CD4-positive, alpha-beta memory T cell (primary cell): ENCODE data around the gene HGS. TPM values are rescaled to one million over a fixed set of nuclear protein-coding genes. Genes with fewer than 3 reads are reported as not detected.
A peak's percentile ranks its signal among the peaks of the same experiment; 100 is the strongest.

Source experiments
- CTCF ChIA-PET: fragments of 350-600 bp; sonication (Branson Sonifier 250); formaldehyde crosslinking; loops from one replicate; lab custom pipeline; 2021; ENCODE audit warnings: inconsistent platforms; ENCODE audit not compliant: partially characterized antibody; lab: Charles Lee
- POLR2A ChIA-PET: fragments of 350-600 bp; sonication (Branson Sonifier 250); formaldehyde crosslinking; loops from one replicate; lab custom pipeline; 2021; ENCODE audit not compliant: partially characterized antibody; lab: Charles Lee
- DNase-seq, 5 donors: peaks; one replicate each; pipeline versions ENCODE4 v3.0.0 to v3.0.0-alpha.2; 2020 to 2022; ENCODE audit warnings: mixed read lengths in 1 of 5
- H3K27ac ChIP-seq: one replicate; pipeline ENCODE4 v1.7.0; 2013; ENCODE audit warnings: low read depth, low read length
- H3K27me3 ChIP-seq: 2 replicates; pipeline ENCODE4 v1.7.0; 2013; ENCODE audit warnings: mild to moderate bottlenecking, low read length, moderate library complexity; ENCODE audit not compliant: insufficient read depth
- H3K36me3 ChIP-seq: 2 replicates; pipeline ENCODE4 v1.7.0; 2013; ENCODE audit warnings: mild to moderate bottlenecking, low read length, moderate library complexity; ENCODE audit not compliant: insufficient read depth
- H3K4me1 ChIP-seq: 2 replicates; pipeline ENCODE4 v1.7.0; 2013; ENCODE audit warnings: mild to moderate bottlenecking, low read length, moderate library complexity; ENCODE audit not compliant: insufficient read depth
- H3K4me3 ChIP-seq, 2 donors: one replicate each; pipeline ENCODE4 v1.7.0; 2013; ENCODE audit warnings: low read length in 2 of 2, mild to moderate bottlenecking in 1 of 2
- H3K9me3 ChIP-seq, 2 donors: one replicate each; pipeline ENCODE4 v1.7.0; 2013; ENCODE audit warnings: low read length in 2 of 2, control low read depth in 1 of 2; ENCODE audit not compliant: control insufficient read depth in 1 of 2
- H3K27ac Mint-ChIP-seq, 7 donors: one replicate each; pipeline ENCODE4 v1.8.0; 2020 to 2021; ENCODE audit warnings: mixed read lengths in 7 of 7, mild to moderate bottlenecking in 6 of 7, inconsistent platforms in 3 of 7, moderate library complexity in 3 of 7
- H3K27me3 Mint-ChIP-seq, 2 donors: one replicate each; pipeline ENCODE4 v1.8.0; 2020 to 2021; ENCODE audit warnings: mixed read lengths in 2 of 2
- H3K36me3 Mint-ChIP-seq, 2 donors: one replicate each; pipeline ENCODE4 v1.8.0; 2020 to 2021; ENCODE audit warnings: mixed read lengths in 2 of 2, inconsistent platforms in 1 of 2, mild to moderate bottlenecking in 1 of 2
- H3K4me1 Mint-ChIP-seq, 4 donors: one replicate each; pipeline ENCODE4 v1.8.0; 2020 to 2021; ENCODE audit warnings: mixed read lengths in 4 of 4, mild to moderate bottlenecking in 1 of 4
- H3K4me3 Mint-ChIP-seq, 8 donors: one replicate each; pipeline ENCODE4 v1.8.0; 2020 to 2021; ENCODE audit warnings: mixed read lengths in 8 of 8, mild to moderate bottlenecking in 7 of 8, moderate library complexity in 6 of 8, inconsistent platforms in 3 of 8
- H3K9me3 Mint-ChIP-seq, 8 donors: one replicate each; pipeline ENCODE4 v1.8.0; 2020 to 2021; ENCODE audit warnings: mixed read lengths in 8 of 8, mild to moderate bottlenecking in 5 of 8, inconsistent platforms in 3 of 8, moderate library complexity in 1 of 8
- intact Hi-C: fragments of 100-400 bp; cut with micrococcal nuclease; formaldehyde crosslinking; loops from one replicate; pipeline ENCODE4 v1.15.1; 2023
- polyA plus RNA-seq, 2 donors: library from polyadenylated mRNA; unstranded; fragments of 300-500 nt; fragmentation: Illumina TruSeq; gene quantifications; one replicate each; pipeline ENCODE4 v1.2.3, GENCODE V29; 2021
- total RNA-seq, 2 experiments: library from RNA; stranded (reverse); gene quantifications; one replicate each; pipeline ENCODE4 v1.2.3, GENCODE V29; 2021

The HGS gene
- total and polyA plus RNA-seq, 4 experiments from 2014 or later, result 18.9 to 206 (median 114) TPM

GRCh38 chr17:81702934-81703746, 19.3 kb downstream of the HGS start, which contains the start of gene MRPL12:
MRPL12 (plus strand) TSS chr17:81703367; CDS start chr17:81703502, 135 bp downstream.
- Mint-ChIP-seq H3K27me3 (no peaks in the 10 kb centered on the region), H3K4me1 (peaks cover 8 to 40% (median 26%) of the 10 kb centered on the region in 4 donors), H3K27ac (peak within 1 kb of the TSS; percentile 92 to 97 (median 94)), H3K36me3 (peaks cover 9 to 48% of the 10 kb centered on the region in 2 donors), H3K4me3 (peak within 1 kb of the TSS; percentile 87 to 94 (median 90)), H3K9me3 (peaks cover 0 to 1% (median 0%) of the 10 kb centered on the region in 8 donors)
- no peaks in the 10 kb centered on the region for H3K9me3 ChIP-seq
- no peaks in the 10 kb centered on the region for H3K27me3 ChIP-seq
- intact Hi-C loops, result loop anchor here (1.0 to 5.0 kb wide), 4 partner anchors 9 to 158 kb away; partner anchors contain the start of genes ARL16, CCDC137, OXLD1 and P4HB
- peaks cover 32% of the 10 kb centered on the region for H3K4me1 ChIP-seq
- peaks cover 18% of the 10 kb centered on the region for H3K36me3 ChIP-seq
- peak; percentile 83 to 89 (median 85) for DNase-seq
- POLR2A ChIA-PET, result interaction anchor here (0.7 to 4.7 kb wide), 17 partner anchors 8 to 631 kb away, joined by 3 to 67 read pairs (median 4); partner anchors contain the start of genes ACTG1, ARHGDIA, ARL16 and CCDC137
- H3K4me3 ChIP-seq, result peak within 1 kb of the TSS; percentile 61 to 63
- peak within 1 kb of the TSS; percentile 87 for H3K27ac ChIP-seq
- CTCF ChIA-PET, result interaction anchor here (1.4 to 2.3 kb wide), 2 partner anchors 28 to 227 kb away, joined by 4 to 9 read pairs; no protein-coding TSS in a partner anchor

GRCh38 chr17:81703747-81704654, 20.2 kb downstream of the HGS start:
- intact Hi-C loops, result loop anchor here (1.0 to 5.0 kb wide), 4 partner anchors 8 to 157 kb away; partner anchors contain the start of genes ARL16, CCDC137, OXLD1 and P4HB
- Histone ChIP-seq H3K36me3 (peaks cover 14% of the 10 kb centered on the region), H3K4me1 (peaks cover 32% of the 10 kb centered on the region), H3K27ac (peak overlapping the region; percentile 87), H3K4me3 (peak overlapping the region; percentile 61), H3K9me3 (no peaks in the 10 kb centered on the region), H3K27me3 (no peaks in the 10 kb centered on the region)
- Mint-ChIP-seq H3K4me3 (peak overlapping the region; percentile 76 to 91 (median 81)), H3K27me3 (no peaks in the 10 kb centered on the region), H3K36me3 (peaks cover 5 to 42% of the 10 kb centered on the region in 2 donors), H3K9me3 (peaks cover 0 to 1% (median 0%) of the 10 kb centered on the region in 8 donors), H3K4me1 (peaks cover 6 to 40% (median 26%) of the 10 kb centered on the region in 4 donors), H3K27ac (peak overlapping the region; percentile 77 to 93 (median 88))
- ChIA-PET POLR2A (interaction anchor here (0.7 to 4.7 kb wide), 13 partner anchors 8 to 192 kb away, joined by 3 to 67 read pairs (median 4); partner anchors contain the start of genes ACTG1, ARL16, CCDC137 and FAAP100), CTCF (interaction anchor here (1.4 to 2.3 kb wide), 2 partner anchors 29 to 226 kb away, joined by 4 to 9 read pairs; no protein-coding TSS in a partner anchor)
- peak in 3 of 5 donors; percentile 35 to 39 (median 38) for DNase-seq

GRCh38 chr17:81705518-81706231, 21.9 kb downstream of the HGS start:
- no peak overlapping the region for H3K27ac ChIP-seq
- DNase-seq, result no peak
- Mint-ChIP-seq H3K9me3 (peaks cover 0 to 1% (median 0%) of the 10 kb centered on the region in 8 donors), H3K36me3 (peaks cover 5 to 37% of the 10 kb centered on the region in 2 donors), H3K4me1 (peaks cover 8 to 46% (median 30%) of the 10 kb centered on the region in 4 donors), H3K27ac (peak overlapping the region; percentile 30 to 88 (median 80)), H3K27me3 (no peaks in the 10 kb centered on the region), H3K4me3 (peak overlapping the region in 3 of 8 donors; percentile 13 to 43 (median 21))
- ChIA-PET CTCF (no interaction called here), POLR2A (interaction anchor here (0.7 to 4.7 kb wide), 2 partner anchors 22 to 137 kb away, joined by 3 to 67 read pairs; partner anchors contain the start of genes ARL16 and HGS)
- peaks cover 10% of the 10 kb centered on the region for H3K36me3 ChIP-seq
- H3K27me3 ChIP-seq, result no peaks in the 10 kb centered on the region
- H3K9me3 ChIP-seq, result no peaks in the 10 kb centered on the region
- no peak overlapping the region for H3K4me3 ChIP-seq
- peaks cover 39% of the 10 kb centered on the region for H3K4me1 ChIP-seq
- intact Hi-C loops, result no loop called here

- peaks cover 0 to 1% (median 0%) of the 10 kb centered on the region in 8 donors for H3K9me3 Mint-ChIP-seq
- peak overlapping the region in 1 of 8 donors; percentile 43 for H3K4me3 Mint-ChIP-seq
- no peak for DNase-seq
- intact Hi-C loops, result no loop called here
- peaks cover 5 to 32% of the 10 kb centered on the region in 2 donors for H3K36me3 Mint-ChIP-seq
- Histone ChIP-seq H3K27me3 (no peaks in the 10 kb centered on the region), H3K9me3 (no peaks in the 10 kb centered on the region), H3K36me3 (peaks cover 6% of the 10 kb centered on the region), H3K27ac (no peak overlapping the region), H3K4me3 (no peak overlapping the region), H3K4me1 (peaks cover 40% of the 10 kb centered on the region)
- peaks cover 6 to 50% (median 31%) of the 10 kb centered on the region in 4 donors for H3K4me1 Mint-ChIP-seq
- CTCF ChIA-PET, result no interaction called here
- H3K27ac Mint-ChIP-seq, result no peak overlapping the region
- POLR2A ChIA-PET, result no interaction called here
- H3K27me3 Mint-ChIP-seq, result no peaks in the 10 kb centered on the region
These were observed 22.4 kb downstream of the HGS start for GRCh38 chr17:81706232-81706611.

GRCh38 chr17:81706757-81707624, 23.2 kb downstream of the HGS start:
- Mint-ChIP-seq H3K9me3 (peaks cover 0 to 1% (median 0%) of the 10 kb centered on the region in 8 donors), H3K4me3 (peak overlapping the region in 1 of 8 donors; percentile 6), H3K27ac (peak overlapping the region in 2 of 7 donors; percentile 13 to 41), H3K36me3 (peaks cover 5 to 32% of the 10 kb centered on the region in 2 donors), H3K4me1 (peaks cover 4 to 49% (median 28%) of the 10 kb centered on the region in 4 donors), H3K27me3 (no peaks in the 10 kb centered on the region)
- no peak for DNase-seq
- no peaks in the 10 kb centered on the region for H3K9me3 ChIP-seq
- no peak overlapping the region for H3K4me3 ChIP-seq
- ChIA-PET CTCF (no interaction called here), POLR2A (interaction anchor here (2.1 kb wide), 1 partner anchor 23 kb away, joined by 7 read pairs; the partner anchor contains the start of genes ARL16 and HGS)
- peaks cover 37% of the 10 kb centered on the region for H3K4me1 ChIP-seq
- H3K36me3 ChIP-seq, result no peaks in the 10 kb centered on the region
- intact Hi-C loops, result no loop called here
- H3K27me3 ChIP-seq, result no peaks in the 10 kb centered on the region
- H3K27ac ChIP-seq, result no peak overlapping the region
